Lung (tissue), 12 donors: Measurements from ENCODE around the gene CRX. TPM values are rescaled to one million over a fixed set of nuclear protein-coding genes. Genes with fewer than 3 reads are reported as not detected.
"Not testable (repeated sequence)": the region's sequence is repeated elsewhere in the genome, so short reads cannot be mapped to it uniquely, and the experiment has no call there.

Experiments used
- ATAC-seq: fragments of 200-7000 bp; cut with Tn5 transposase; one replicate; pipeline ENCODE4 v1.9.1; 2020; ENCODE audit warnings: moderate number of reproducible peaks; ENCODE audit not compliant: insufficient read depth, low FRiP score
- DNase-seq, 3 donors: peaks; one replicate each; pipeline ENCODE4 v3.0.0-alpha.2; 2013 to 2017
- H3K27ac ChIP-seq, 2 donors: one replicate each; pipeline ENCODE4 v1.5.1; 2013; ENCODE audit warnings: mild to moderate bottlenecking in 2 of 2, moderate library complexity in 2 of 2, control low read depth in 1 of 2, inconsistent platforms in 1 of 2, low read depth in 1 of 2, low read length in 1 of 2
- H3K27me3 ChIP-seq, 3 donors: one replicate each; pipeline ENCODE4 v1.5.1; 2013; ENCODE audit warnings: low read length in 2 of 3; ENCODE audit not compliant: control insufficient read depth in 3 of 3, insufficient read depth in 3 of 3
- H3K36me3 ChIP-seq, 4 donors: one replicate each; pipeline ENCODE4 v1.5.1; 2013; ENCODE audit warnings: low read length in 4 of 4, mild to moderate bottlenecking in 1 of 4, moderate library complexity in 1 of 4; ENCODE audit not compliant: control insufficient read depth in 4 of 4, insufficient read depth in 4 of 4
- H3K4me1 ChIP-seq, 5 donors: one replicate each; pipeline ENCODE4 v1.5.1; 2013; ENCODE audit warnings: low read length in 5 of 5, mild to moderate bottlenecking in 2 of 5, moderate library complexity in 1 of 5; ENCODE audit not compliant: control insufficient read depth in 5 of 5, insufficient read depth in 5 of 5
- H3K4me3 ChIP-seq: one replicate; pipeline ENCODE4 v1.5.1; 2013; ENCODE audit warnings: mild to moderate bottlenecking, control low read depth, moderate library complexity
- H3K9ac ChIP-seq, 2 donors: one replicate each; pipeline ENCODE4 v1.5.1; 2013; ENCODE audit warnings: low read length in 2 of 2, control low read depth in 1 of 2; ENCODE audit not compliant: insufficient read depth in 1 of 2
- H3K9me3 ChIP-seq, 4 donors: one replicate each; pipeline ENCODE4 v1.5.1; 2013; ENCODE audit warnings: low read length in 3 of 4, mild to moderate bottlenecking in 1 of 4, moderate library complexity in 1 of 4; ENCODE audit not compliant: control insufficient read depth in 4 of 4, insufficient read depth in 3 of 4
- WGBS, 2 donors: extraction: QIAGEN DNeasy Blood & Tissue Kit; methylation state at CpG; one replicate each; pipeline ENCODE4 v1.1.7; 2013; 5-methylcytosine and 5-hydroxymethylcytosine counted together
- polyA plus RNA-seq, 2 donors: library from polyadenylated mRNA; stranded (reverse); fragments of 200-250 nt; gene quantifications; one replicate each; pipeline ENCODE4 v1.2.1, GENCODE V29; 2013
- total RNA-seq, 2 donors: library from RNA; depleted of rRNA in 1 of 2; stranded (reverse); fragments of >200 nt in 1 of 2; gene quantifications; one replicate each; pipeline ENCODE4 v1.2.1, GENCODE V29; 2014 to 2021
- TF ChIP-seq, protein P1 (sequence below): IDR thresholded peaks from 2 replicates; pipeline ENCODE4 v1.5.1; 2012; ENCODE audit warnings: mild to moderate bottlenecking; ENCODE audit errors: control extremely low read depth, extremely low read depth
- donor health status: control.
- donor health status: control.
- donor health status: Bipolar disorder and iron deficiency.
- donor health status: healthy.
- donor health status: DM: yes; HTN: yes; CAD: no.

The CRX gene
- total and polyA plus RNA-seq, 4 donors, result 0.02 TPM; not detected in 3

DNA sequence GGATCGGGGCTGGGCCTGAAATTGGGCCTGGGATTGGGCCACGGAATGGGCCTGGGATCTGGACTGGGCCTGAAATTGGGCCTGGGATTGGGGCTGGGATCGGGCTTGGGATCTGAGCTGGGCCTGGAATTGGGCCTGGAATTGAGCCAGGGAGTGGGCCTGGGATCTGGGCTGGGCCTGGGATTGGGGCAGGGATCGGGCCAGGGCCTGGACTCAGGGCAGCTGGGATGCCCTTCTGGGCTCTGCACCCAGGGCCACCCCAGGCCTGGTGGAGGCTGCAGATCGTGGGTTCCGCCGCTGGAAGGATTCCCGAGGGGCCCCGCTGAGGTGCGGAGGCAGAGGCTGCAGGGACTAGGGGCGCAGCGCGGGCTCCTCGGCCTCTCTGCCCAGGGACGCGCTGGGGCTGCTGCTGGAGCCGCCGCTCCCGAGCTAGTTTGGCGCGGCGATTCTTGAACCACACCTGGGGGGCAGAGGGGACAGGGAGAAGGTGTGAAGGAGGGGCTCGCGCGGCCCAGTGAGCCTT is 19.2 kb upstream of the CRX start:
- Histone ChIP-seq H3K36me3 (no peaks in the 10 kb centered on the region), H3K27me3 (no peaks in the 10 kb centered on the region), H3K4me1 (no peaks in the 10 kb centered on the region), H3K27ac (no peak overlapping the region), H3K4me3 (no peak overlapping the region), H3K9ac (no peak overlapping the region), H3K9me3 (peaks cover 0 to 2% (median 0%) of the 10 kb centered on the region in 4 donors)
- ATAC-seq (no peak), DNase-seq (no peak)
- TF ChIP-seq, protein P1, sequence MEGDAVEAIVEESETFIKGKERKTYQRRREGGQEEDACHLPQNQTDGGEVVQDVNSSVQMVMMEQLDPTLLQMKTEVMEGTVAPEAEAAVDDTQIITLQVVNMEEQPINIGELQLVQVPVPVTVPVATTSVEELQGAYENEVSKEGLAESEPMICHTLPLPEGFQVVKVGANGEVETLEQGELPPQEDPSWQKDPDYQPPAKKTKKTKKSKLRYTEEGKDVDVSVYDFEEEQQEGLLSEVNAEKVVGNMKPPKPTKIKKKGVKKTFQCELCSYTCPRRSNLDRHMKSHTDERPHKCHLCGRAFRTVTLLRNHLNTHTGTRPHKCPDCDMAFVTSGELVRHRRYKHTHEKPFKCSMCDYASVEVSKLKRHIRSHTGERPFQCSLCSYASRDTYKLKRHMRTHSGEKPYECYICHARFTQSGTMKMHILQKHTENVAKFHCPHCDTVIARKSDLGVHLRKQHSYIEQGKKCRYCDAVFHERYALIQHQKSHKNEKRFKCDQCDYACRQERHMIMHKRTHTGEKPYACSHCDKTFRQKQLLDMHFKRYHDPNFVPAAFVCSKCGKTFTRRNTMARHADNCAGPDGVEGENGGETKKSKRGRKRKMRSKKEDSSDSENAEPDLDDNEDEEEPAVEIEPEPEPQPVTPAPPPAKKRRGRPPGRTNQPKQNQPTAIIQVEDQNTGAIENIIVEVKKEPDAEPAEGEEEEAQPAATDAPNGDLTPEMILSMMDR, result no peak
- 92 to 93% methylated on average over 23 to 25 of the region's 25 CpGs for WGBS, 2 donors

DNA sequence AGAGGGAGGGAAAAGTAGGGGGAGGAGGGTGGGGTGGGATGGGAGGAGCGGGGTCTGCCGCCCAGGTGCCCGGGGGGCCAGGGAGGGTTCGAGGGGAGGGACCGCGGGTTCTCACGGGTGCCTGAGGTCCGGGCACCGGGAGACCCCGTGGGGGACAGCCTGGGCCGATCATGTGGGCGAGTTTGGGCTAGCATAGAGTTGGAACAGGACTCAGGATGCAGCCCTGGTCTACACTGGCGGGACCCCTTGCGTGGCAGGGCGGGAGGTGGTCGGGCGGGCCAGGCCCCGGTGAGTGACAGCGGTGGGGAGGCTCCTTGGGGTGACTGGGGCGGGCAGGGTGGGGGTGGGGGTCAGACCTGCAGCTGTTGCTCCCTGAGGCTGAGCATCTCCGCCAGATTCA is 18.6 kb upstream of the CRX start:
- not testable (repeated sequence) for H3K27me3 ChIP-seq, H3K4me3 ChIP-seq, H3K4me1 ChIP-seq, H3K27ac ChIP-seq, DNase-seq, H3K9ac ChIP-seq, H3K36me3 ChIP-seq, ATAC-seq, H3K9me3 ChIP-seq
- 83 to 89% methylated on average over 19 to 20 of the region's 21 CpGs for WGBS, 2 donors

DNA sequence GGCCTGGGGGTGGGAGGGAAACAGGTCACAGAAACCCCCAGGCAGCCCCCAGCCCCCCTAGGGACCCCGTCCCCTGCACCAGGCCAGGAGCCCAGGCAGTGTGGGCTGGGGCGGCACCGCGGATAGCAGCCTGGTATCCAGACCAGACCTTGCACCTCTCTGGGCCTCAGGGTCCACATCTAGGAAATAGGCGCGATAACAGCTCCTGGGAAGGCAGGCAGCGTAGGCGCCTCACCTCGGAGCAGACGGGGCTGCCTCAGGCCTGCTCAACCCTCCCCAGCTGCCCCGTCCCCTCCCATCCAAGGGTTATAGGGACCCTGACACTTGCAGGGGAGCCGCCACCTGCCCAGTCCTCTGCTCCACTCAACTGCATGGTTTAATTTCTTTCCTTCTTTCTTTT is 18.1 kb upstream of the CRX start:
- H3K36me3 ChIP-seq, H3K4me3 ChIP-seq, H3K9ac ChIP-seq, H3K9me3 ChIP-seq, DNase-seq, H3K27me3 ChIP-seq, ATAC-seq, H3K27ac ChIP-seq, H3K4me1 ChIP-seq: not testable (repeated sequence)
- WGBS, 2 donors, result 91 to 92% methylated on average over 9 of the region's 12 CpGs

GRCh38 chr19:47804451-47804850 is 17.3 kb upstream of the CRX start, which contains the start of gene TPRX1:
Gene TPRX1, minus strand, starts transcription at chr19:47804551. Its CDS starts 12 bp downstream, at chr19:47804539.
- not testable (repeated sequence) for H3K4me1 ChIP-seq, H3K36me3 ChIP-seq, DNase-seq, H3K9me3 ChIP-seq, H3K4me3 ChIP-seq, H3K27me3 ChIP-seq, H3K27ac ChIP-seq, ATAC-seq, H3K9ac ChIP-seq
- 82 to 87% methylated on average over 5 of the region's 5 CpGs for WGBS, 2 donors

DNA sequence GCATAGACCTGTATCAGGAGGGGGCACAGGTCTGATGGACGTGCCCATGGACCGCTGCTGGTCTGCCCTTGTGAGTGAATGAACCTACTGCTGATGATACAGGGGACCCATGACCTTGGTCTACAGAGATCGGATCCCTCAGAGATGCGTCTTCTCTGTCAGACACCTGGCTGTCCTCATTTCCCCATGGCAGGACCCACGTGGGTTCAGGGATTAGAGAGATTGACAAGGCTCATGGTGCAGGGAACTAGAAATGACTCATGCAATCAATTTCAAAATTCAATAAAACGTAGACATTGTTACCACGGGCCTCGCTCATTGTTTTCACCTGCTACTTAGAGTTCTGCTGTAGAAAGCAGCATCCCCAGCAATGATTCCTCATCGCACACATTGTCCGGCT is 16.4 kb upstream of the CRX start:
- H3K36me3 ChIP-seq, result no peaks in the 10 kb centered on the region
- H3K27me3 ChIP-seq, result no peaks in the 10 kb centered on the region
- no peak overlapping the region for H3K9ac ChIP-seq
- peaks cover 0 to 2% (median 0%) of the 10 kb centered on the region in 4 donors for H3K9me3 ChIP-seq
- H3K4me3 ChIP-seq, result no peak overlapping the region
- ATAC-seq, result no peak
- TF ChIP-seq, protein P1, result no peak
- no peak overlapping the region for H3K27ac ChIP-seq
- 87 to 89% methylated on average over 10 of the region's 10 CpGs for WGBS, 2 donors
- DNase-seq, result no peak
- H3K4me1 ChIP-seq, result no peaks in the 10 kb centered on the region
